ENCODE measurements around the gene SIX1. TPM values are rescaled to one million over a fixed set of nuclear protein-coding genes. Genes with fewer than 3 reads are reported as not detected.

SIX1 gene
- polyA plus RNA-seq (ENCODE audit: insufficient read length in 10 of 10) = 10 to 100 TPM; 47.6 to 79.7 (median 60.4) TPM
- long read RNA-seq, donor 1, transcript SIX1-201 (2 exons, 3,996 nt) = major isoform, 12 of 12 reads
- long read RNA-seq, donor 1, partial matches to known transcripts = 0 of 12 reads
- long read RNA-seq, donor 1, other reads (novel, unspliced or antisense) = 0 of 12 reads
- long read RNA-seq, donor 2, transcript SIX1-201 (2 exons, 3,996 nt) = major isoform, 15 of 15 reads
- long read RNA-seq, donor 2, partial matches to known transcripts = 0 of 15 reads
- long read RNA-seq, donor 2, other reads (novel, unspliced or antisense) = 0 of 15 reads
- long read RNA-seq, donor 3 = 0 reads
- long read RNA-seq, donor 4, transcript SIX1-201 (2 exons, 3,996 nt) = major isoform, 19 of 21 reads
- long read RNA-seq, donor 4, partial matches to known transcripts = 0 of 21 reads
- long read RNA-seq, donor 4, other reads (novel, unspliced or antisense) = 0 of 21 reads
- long read RNA-seq, donor 5, transcript SIX1-201 (2 exons, 3,996 nt) = major isoform, 36 of 79 reads
- long read RNA-seq, donor 5, partial matches to known transcripts = 41 of 79 reads
- long read RNA-seq, donor 5, other reads (novel, unspliced or antisense) = 0 of 79 reads
- long read RNA-seq, donor 6, transcript SIX1-201 (2 exons, 3,996 nt) = major isoform, 25 of 27 reads
- long read RNA-seq, donor 6, partial matches to known transcripts = 0 of 27 reads
- long read RNA-seq, donor 6, other reads (novel, unspliced or antisense) = 0 of 27 reads
- long read RNA-seq, donor 7, transcript SIX1-201 (2 exons, 3,996 nt) = major isoform, 11 of 12 reads
- long read RNA-seq, donor 7, partial matches to known transcripts = 0 of 12 reads
- long read RNA-seq, donor 7, other reads (novel, unspliced or antisense) = 0 of 12 reads
- long read RNA-seq, donor 8, transcript SIX1-201 (2 exons, 3,996 nt) = major isoform, 22 of 23 reads
- long read RNA-seq, donor 8, partial matches to known transcripts = 0 of 23 reads
- long read RNA-seq, donor 8, other reads (novel, unspliced or antisense) = 0 of 23 reads
- long read RNA-seq, donor 9, transcript SIX1-201 (2 exons, 3,996 nt) = major isoform, 5 of 5 reads
- long read RNA-seq, donor 9, partial matches to known transcripts = 0 of 5 reads
- long read RNA-seq, donor 9, other reads (novel, unspliced or antisense) = 0 of 5 reads

- peak; percentile 92 to 97 (median 94) for DNase-seq
Observed at GRCh38 chr14:60648934-60649874, at the start of gene SIX1. Gene SIX1, minus strand, starts transcription at chr14:60649477. Its CDS starts 288 bp downstream, at chr14:60649189.

- no peak for DNase-seq
Observed at GRCh38 chr14:60695327-60695726, 46.0 kb upstream of the SIX1 start.

GRCh38 chr14:60691383-60692113 lies 42.3 kb upstream of the SIX1 start:
- no peak for DNase-seq

- DNase-seq = no peak
Observed at GRCh38 chr14:60686865-60687264, 37.6 kb upstream of the SIX1 start.

GRCh38 chr14:60684203-60684602 lies 34.9 kb upstream of the SIX1 start:
- DNase-seq = no peak

GRCh38 chr14:60681271-60681670 lies 32.0 kb upstream of the SIX1 start:
- no peak for DNase-seq

GRCh38 chr14:60680511-60680910 lies 31.2 kb upstream of the SIX1 start:
- no peak for DNase-seq

- no peak for DNase-seq
Observed at GRCh38 chr14:60679566-60680258, 30.4 kb upstream of the SIX1 start.

GRCh38 chr14:60677701-60678100 lies 28.4 kb upstream of the SIX1 start:
- DNase-seq = no peak

GRCh38 chr14:60670989-60671388 lies 21.7 kb upstream of the SIX1 start:
- DNase-seq = peak in 1 of 3 donors; percentile 5

- DNase-seq = no peak
Observed at GRCh38 chr14:60668431-60669112, 19.3 kb upstream of the SIX1 start.

GRCh38 chr14:60665177-60665550 lies 15.9 kb upstream of the SIX1 start:
- DNase-seq = peak; percentile 25 to 58 (median 56)

GRCh38 chr14:60662982-60663381 lies 13.7 kb upstream of the SIX1 start:
- DNase-seq = peak; percentile 2 to 21 (median 14)

GRCh38 chr14:60661721-60662120 lies 12.4 kb upstream of the SIX1 start:
- no peak for DNase-seq

- peak in 1 of 3 donors; percentile 54 for DNase-seq
Observed at GRCh38 chr14:60658909-60659585, 9.8 kb upstream of the SIX1 start.

GRCh38 chr14:60658211-60658690 lies 9.0 kb upstream of the SIX1 start:
- DNase-seq = peak in 1 of 3 donors; percentile 79

GRCh38 chr14:60657456-60658210 lies 8.4 kb upstream of the SIX1 start:
- peak in 1 of 3 donors; percentile 90 for DNase-seq

Measured in muscle of back (tissue), 13 donors.